Activated T-helper 1 cell treated with anti-CD3 and anti-CD28 coated beads, Interleukin-2, amount 50 U/mL, for 16 hours (primary cell): ENCODE data around the gene LRRTM4.

ENCODE experiments used
- DNase-seq, 2 donors: peaks; one replicate each; pipeline ENCODE4 v3.0.0-alpha.2; 2020; ENCODE audit warnings: low read depth in 1 of 2, low spot score in 1 of 2

Gene LRRTM4

GRCh38 chr2:77325395-77325794 is 196.8 kb downstream of the LRRTM4 start:
- no peak for DNase-seq

GRCh38 chr2:77322431-77322830 is 199.7 kb downstream of the LRRTM4 start:
- DNase-seq: no peak

- no peak for DNase-seq
Measured at GRCh38 chr2:77314721-77315120, 207.5 kb downstream of the LRRTM4 start.

GRCh38 chr2:77310416-77310815 is 211.8 kb downstream of the LRRTM4 start:
- no peak for DNase-seq

- DNase-seq: no peak
Measured at GRCh38 chr2:77309725-77310124, 212.5 kb downstream of the LRRTM4 start.

GRCh38 chr2:77301441-77301840 is 220.7 kb downstream of the LRRTM4 start:
- no peak for DNase-seq

GRCh38 chr2:77296791-77297190 is 225.4 kb downstream of the LRRTM4 start:
- DNase-seq: no peak

- no peak for DNase-seq
Measured at GRCh38 chr2:77294474-77294873, 227.7 kb downstream of the LRRTM4 start.

- no peak for DNase-seq
Measured at GRCh38 chr2:77284353-77284752, 237.8 kb downstream of the LRRTM4 start.

- DNase-seq: no peak
Measured at GRCh38 chr2:77271262-77271661, 250.9 kb downstream of the LRRTM4 start.

GRCh38 chr2:77270433-77270832 is 251.7 kb downstream of the LRRTM4 start:
- no peak for DNase-seq

GRCh38 chr2:77268626-77269025 is 253.6 kb downstream of the LRRTM4 start:
- no peak for DNase-seq

GRCh38 chr2:77232909-77233425 is 289.2 kb downstream of the LRRTM4 start:
- DNase-seq: no peak

GRCh38 chr2:77228391-77228790 is 293.8 kb downstream of the LRRTM4 start:
- DNase-seq: no peak

- DNase-seq: no peak
Measured at GRCh38 chr2:77210725-77211124, 311.5 kb downstream of the LRRTM4 start.

GRCh38 chr2:77207331-77207730 is 314.8 kb downstream of the LRRTM4 start:
- DNase-seq: no peak

GRCh38 chr2:77201755-77202154 is 320.4 kb downstream of the LRRTM4 start:
- DNase-seq: no peak

- DNase-seq: no peak
Measured at GRCh38 chr2:77199411-77199810, 322.8 kb downstream of the LRRTM4 start.

- no peak for DNase-seq
Measured at GRCh38 chr2:77193858-77194448, 328.2 kb downstream of the LRRTM4 start.

- no peak for DNase-seq
Measured at GRCh38 chr2:77192811-77193289, 329.3 kb downstream of the LRRTM4 start.

GRCh38 chr2:77191665-77192064 is 330.5 kb downstream of the LRRTM4 start:
- DNase-seq: no peak

- no peak for DNase-seq
Measured at GRCh38 chr2:77190721-77191346, 331.3 kb downstream of the LRRTM4 start.

GRCh38 chr2:77185052-77185451 is 337.1 kb downstream of the LRRTM4 start:
- no peak for DNase-seq
